Ishikawa (cell line): ENCODE measurements around the gene DGCR8.

Experiments
- CEBPB ChIP-seq: IDR thresholded peaks from 2 replicates; pipeline ENCODE4 v1.6.1; 2012
- CREB1 ChIP-seq: IDR thresholded peaks from 2 replicates; pipeline ENCODE4 v1.6.1; 2012; ENCODE audit warnings: low read depth
- EGR1 ChIP-seq: IDR thresholded peaks from 2 replicates; pipeline ENCODE4 v1.6.1; 2012
- EP300 ChIP-seq: IDR thresholded peaks from 2 replicates; pipeline ENCODE4 v1.6.1; 2012; ENCODE audit warnings: borderline replicate concordance
- FOXM1 ChIP-seq: IDR thresholded peaks from 2 replicates; pipeline ENCODE4 v1.6.1; 2012; ENCODE audit warnings: low read depth, borderline replicate concordance
- MAX ChIP-seq: IDR thresholded peaks from 2 replicates; pipeline ENCODE4 v1.6.1; 2012
- NFIC ChIP-seq: IDR thresholded peaks from 2 replicates; pipeline ENCODE4 v1.6.1; 2012
- RAD21 ChIP-seq: IDR thresholded peaks from 2 replicates; pipeline ENCODE4 v1.6.1; 2012; ENCODE audit warnings: low read depth
- REST ChIP-seq: IDR thresholded peaks from 2 replicates; pipeline ENCODE4 v1.6.1; 2012; ENCODE audit warnings: low read depth, mild to moderate bottlenecking
- TAF1 ChIP-seq: IDR thresholded peaks from 2 replicates; pipeline ENCODE4 v1.6.1; 2012; ENCODE audit warnings: low read depth, mild to moderate bottlenecking
- TCF12 ChIP-seq: IDR thresholded peaks from 2 replicates; pipeline ENCODE4 v1.6.1; 2012; ENCODE audit warnings: low read depth
- TEAD4 ChIP-seq: IDR thresholded peaks from 2 replicates; pipeline ENCODE4 v1.6.1; 2012
- USF1 ChIP-seq: IDR thresholded peaks from 2 replicates; pipeline ENCODE4 v1.6.1; 2012
- YY1 ChIP-seq: IDR thresholded peaks from 2 replicates; pipeline ENCODE4 v1.6.1; 2012; ENCODE audit warnings: low read depth
- ZBTB7A ChIP-seq: IDR thresholded peaks from 2 replicates; pipeline ENCODE4 v1.6.1; 2012; ENCODE audit warnings: low read depth

DGCR8 gene

GRCh38 chr22:20099099-20099711 is 19.2 kb downstream of the DGCR8 start:
- TF ChIP-seq REST (no peak), EP300 (no peak), NFIC (no peak), YY1 (no peak), CREB1 (no peak), USF1 (no peak), ZBTB7A (no peak), TEAD4 (no peak), RAD21 (no peak), TAF1 (no peak), TCF12 (no peak), MAX (no peak)

GRCh38 chr22:20101638-20102037 is 21.6 kb downstream of the DGCR8 start:
- no peak for TF ChIP-seq FOXM1
- no peak for TF ChIP-seq NFIC
- TF ChIP-seq TCF12 = no peak
- TF ChIP-seq USF1 = no peak
- no peak for TF ChIP-seq TEAD4
- TF ChIP-seq CREB1 = no peak
- TF ChIP-seq TAF1 = no peak
- TF ChIP-seq REST = no peak
- no peak for TF ChIP-seq EGR1
- TF ChIP-seq EP300 = no peak
- no peak for TF ChIP-seq YY1
- no peak for TF ChIP-seq CEBPB
- TF ChIP-seq RAD21 = no peak

GRCh38 chr22:20102203-20102780 is 22.3 kb downstream of the DGCR8 start:
- TF ChIP-seq YY1 = no peak

- TF ChIP-seq ZBTB7A = no peak
- no peak for TF ChIP-seq FOXM1
Observed at GRCh38 chr22:20105456-20106204, 25.6 kb downstream of the DGCR8 start.

GRCh38 chr22:20106205-20106848 is 26.3 kb downstream of the DGCR8 start:
- no peak for TF ChIP-seq REST
- TF ChIP-seq ZBTB7A = no peak
- TF ChIP-seq MAX = no peak
- no peak for TF ChIP-seq TCF12
- no peak for TF ChIP-seq TEAD4
- no peak for TF ChIP-seq CEBPB
- TF ChIP-seq FOXM1 = no peak
- TF ChIP-seq RAD21 = no peak
- TF ChIP-seq EP300 = no peak
- TF ChIP-seq TAF1 = no peak
- TF ChIP-seq NFIC = no peak
- no peak for TF ChIP-seq USF1
- no peak for TF ChIP-seq EGR1
- no peak for TF ChIP-seq YY1
- no peak for TF ChIP-seq CREB1
